ENCODE data around the gene ENOX1.

Gene ENOX1

DNA sequence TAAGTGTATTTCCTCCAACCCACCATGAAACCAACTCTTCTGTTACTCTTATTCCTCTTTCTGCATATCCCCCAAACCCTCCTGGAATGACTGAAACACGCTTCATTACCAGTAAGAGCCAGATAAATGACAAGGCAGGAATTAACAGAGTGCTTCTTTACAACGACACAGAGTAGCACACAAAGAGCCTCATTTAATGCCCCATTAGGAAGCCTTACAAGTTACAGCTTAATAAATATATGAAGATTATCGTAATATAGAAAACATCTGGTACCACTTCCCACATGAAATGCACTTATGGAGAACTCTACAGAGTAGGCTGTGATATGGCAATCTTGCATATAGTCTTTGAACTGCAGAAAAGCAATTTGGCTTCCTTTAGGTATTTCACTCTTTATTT lies 116.8 kb downstream of the ENOX1 start:
- Histone ChIP-seq H3K4me1 (ENCODE audit: insufficient read depth, low read length) (peaks cover 27% of the 10 kb centered on the region), H3K27me3 (ENCODE audit: insufficient read depth, low read length) (no peaks in the 10 kb centered on the region), H3K36me3 (ENCODE audit: insufficient read depth, low read length) (no peaks in the 10 kb centered on the region), H3K4me3 (ENCODE audit: low read length) (no peak overlapping the region), H3K9me3 (ENCODE audit: low read length) (no peaks in the 10 kb centered on the region), H2AFZ (ENCODE audit: low read depth, low read length) (no peak overlapping the region)

DNA sequence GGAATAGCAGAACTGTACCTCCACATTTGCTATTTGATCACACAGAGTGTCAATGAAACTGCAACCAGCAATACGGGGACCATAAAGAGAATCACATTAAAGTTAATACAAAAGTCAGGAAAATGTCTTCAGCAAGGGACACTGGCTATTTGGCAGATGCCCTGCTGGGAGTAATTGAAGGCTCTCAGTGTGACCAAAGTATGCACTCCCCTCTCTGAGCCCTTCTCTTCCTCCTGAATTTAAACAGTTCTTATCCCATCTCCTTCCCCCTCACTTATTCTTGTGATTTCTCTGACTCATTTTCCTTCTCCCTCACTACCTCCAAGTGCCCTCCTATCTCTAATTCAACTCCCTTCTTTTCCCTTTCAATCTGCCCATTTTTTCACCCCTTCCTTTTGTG lies 117.7 kb downstream of the ENOX1 start:
- Histone ChIP-seq H3K27me3 (ENCODE audit: insufficient read depth, low read length) (no peaks in the 10 kb centered on the region), H3K4me1 (ENCODE audit: insufficient read depth, low read length) (peaks cover 25% of the 10 kb centered on the region), H3K9me3 (ENCODE audit: low read length) (no peaks in the 10 kb centered on the region), H3K4me3 (ENCODE audit: low read length) (no peak overlapping the region), H2AFZ (ENCODE audit: low read depth, low read length) (no peak overlapping the region), H3K36me3 (ENCODE audit: insufficient read depth, low read length) (no peaks in the 10 kb centered on the region)

DNA sequence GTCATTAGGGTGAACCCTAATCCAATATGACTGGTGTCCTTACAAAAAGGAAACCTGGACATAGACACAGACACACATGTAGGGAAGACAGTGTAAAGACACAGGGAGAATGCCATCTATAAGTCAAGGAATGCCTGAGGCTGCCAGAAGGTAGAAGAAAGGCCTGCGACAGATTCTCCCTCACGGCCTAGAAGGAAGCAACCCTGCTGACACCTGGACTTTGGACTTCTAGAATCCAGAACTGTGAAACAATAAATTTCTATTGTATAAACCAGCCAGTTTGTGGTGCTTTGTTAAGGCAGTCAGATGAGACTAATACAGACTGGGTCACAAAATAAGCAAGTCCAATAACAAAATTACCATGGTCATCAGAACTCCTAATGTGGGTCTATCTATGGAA lies 120.4 kb downstream of the ENOX1 start:
- Histone ChIP-seq H3K4me3 (ENCODE audit: low read length) (no peak overlapping the region), H2AFZ (ENCODE audit: low read depth, low read length) (no peak overlapping the region), H3K36me3 (ENCODE audit: insufficient read depth, low read length) (no peaks in the 10 kb centered on the region), H3K4me1 (ENCODE audit: insufficient read depth, low read length) (peaks cover 24% of the 10 kb centered on the region), H3K9me3 (ENCODE audit: low read length) (no peaks in the 10 kb centered on the region), H3K27me3 (ENCODE audit: insufficient read depth, low read length) (no peaks in the 10 kb centered on the region)

DNA sequence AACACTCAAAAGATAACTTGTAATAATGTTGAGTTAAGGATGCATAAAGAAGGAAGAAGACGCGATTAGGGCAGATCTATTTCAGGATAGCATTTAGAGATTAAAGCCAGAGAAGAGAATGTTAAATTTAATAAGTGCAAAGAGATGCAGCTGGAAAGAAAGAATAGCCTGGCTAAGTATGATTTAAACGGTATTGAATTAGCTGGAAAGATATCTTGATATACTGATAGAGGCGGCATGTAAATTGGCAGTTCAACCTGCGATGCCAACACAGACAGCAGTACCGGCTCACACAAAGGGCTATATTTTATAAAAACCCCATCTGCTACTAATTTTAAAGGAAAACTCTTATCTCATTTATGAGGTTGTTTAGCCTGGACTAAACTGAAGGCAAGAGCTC lies 121.4 kb downstream of the ENOX1 start:
- Histone ChIP-seq H3K27me3 (ENCODE audit: insufficient read depth, low read length) (no peaks in the 10 kb centered on the region), H3K4me1 (ENCODE audit: insufficient read depth, low read length) (peaks cover 24% of the 10 kb centered on the region), H3K9me3 (ENCODE audit: low read length) (no peaks in the 10 kb centered on the region), H2AFZ (ENCODE audit: low read depth, low read length) (no peak overlapping the region), H3K36me3 (ENCODE audit: insufficient read depth, low read length) (no peaks in the 10 kb centered on the region), H3K4me3 (ENCODE audit: low read length) (no peak overlapping the region)

DNA sequence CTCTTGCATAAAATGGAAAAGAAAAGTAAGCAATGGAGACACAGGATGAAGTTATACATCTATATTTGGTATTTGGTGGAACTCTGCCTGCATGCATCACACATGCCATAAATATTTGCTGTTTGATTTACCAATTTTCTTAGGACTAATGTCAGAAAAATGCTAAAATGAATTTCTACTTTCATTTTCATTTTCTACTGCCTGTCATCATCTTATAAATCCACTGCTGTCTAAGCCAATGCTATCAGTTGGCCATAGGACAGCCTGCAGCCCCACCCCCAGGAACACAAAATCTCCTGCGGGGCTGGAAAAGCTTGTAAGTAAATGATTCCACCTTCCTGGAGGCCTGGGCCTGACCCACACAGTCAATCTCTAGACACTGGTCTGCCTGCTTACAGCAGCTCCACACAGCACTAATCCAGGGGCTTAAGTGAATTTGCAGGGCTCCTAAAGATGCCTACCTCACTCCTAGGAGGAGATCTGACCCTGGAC lies 122.0 kb downstream of the ENOX1 start:
- Histone ChIP-seq H3K4me1 (ENCODE audit: insufficient read depth, low read length) (peaks cover 24% of the 10 kb centered on the region), H2AFZ (ENCODE audit: low read depth, low read length) (no peak overlapping the region), H3K4me3 (ENCODE audit: low read length) (no peak overlapping the region), H3K27me3 (ENCODE audit: insufficient read depth, low read length) (no peaks in the 10 kb centered on the region), H3K36me3 (ENCODE audit: insufficient read depth, low read length) (no peaks in the 10 kb centered on the region), H3K9me3 (ENCODE audit: low read length) (no peaks in the 10 kb centered on the region)

DNA sequence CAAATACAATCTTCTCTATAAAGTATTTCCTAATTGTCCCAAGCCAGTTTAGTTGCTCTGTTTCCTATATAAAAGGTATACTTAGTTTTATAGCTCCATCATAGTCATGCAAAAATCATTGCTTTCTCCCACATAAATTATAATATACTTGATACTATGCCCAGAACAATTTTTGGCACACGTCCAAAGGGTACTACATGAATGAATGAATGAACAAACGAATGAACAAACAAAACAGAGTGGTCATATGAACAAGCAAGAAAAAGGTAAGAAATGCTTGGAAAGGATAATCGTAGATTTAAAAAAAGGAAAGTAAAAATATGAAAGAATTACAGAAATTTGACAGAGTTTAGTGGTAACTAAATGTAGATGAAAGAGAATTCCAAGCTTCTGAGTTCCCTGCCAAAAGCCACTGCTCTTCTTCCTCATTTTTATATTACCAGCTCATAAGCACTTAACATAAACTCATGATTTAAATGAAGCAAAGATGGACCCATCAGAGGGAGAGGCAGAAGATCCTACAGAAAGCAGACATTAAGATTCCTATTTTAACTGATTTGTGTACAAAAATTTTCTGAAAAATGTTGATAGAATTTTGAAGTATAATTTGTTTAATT lies 123.2 kb downstream of the ENOX1 start:
- H3K36me3 ChIP-seq (ENCODE audit: insufficient read depth, low read length), result no peaks in the 10 kb centered on the region
- H3K4me1 ChIP-seq (ENCODE audit: insufficient read depth, low read length), result peaks cover 19% of the 10 kb centered on the region
- no peak overlapping the region for H3K4me3 ChIP-seq (ENCODE audit: low read length)
- H2AFZ ChIP-seq (ENCODE audit: low read depth, low read length), result no peak overlapping the region
- no peaks in the 10 kb centered on the region for H3K27me3 ChIP-seq (ENCODE audit: insufficient read depth, low read length)
- no peaks in the 10 kb centered on the region for H3K9me3 ChIP-seq (ENCODE audit: low read length)

DNA sequence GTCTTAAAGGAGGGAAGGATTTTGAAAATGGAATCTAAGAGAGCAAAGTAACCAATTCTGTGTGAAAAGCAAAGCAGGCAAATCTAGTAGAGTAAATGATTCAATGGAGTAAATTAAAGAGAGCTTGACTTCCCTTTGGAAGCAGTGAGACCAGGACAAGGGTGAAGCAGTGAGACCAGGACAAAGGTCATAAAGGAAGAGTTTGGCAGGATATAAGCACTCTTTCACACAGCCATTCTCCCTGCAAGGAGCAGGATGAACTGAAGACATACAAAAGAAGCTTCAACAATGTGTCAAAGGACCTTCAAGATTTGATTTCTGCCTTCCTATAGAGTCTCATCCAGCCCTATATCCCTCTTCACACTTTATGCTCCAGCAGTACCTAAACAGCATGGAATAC lies 123.8 kb downstream of the ENOX1 start:
- Histone ChIP-seq H3K36me3 (ENCODE audit: insufficient read depth, low read length) (no peaks in the 10 kb centered on the region), H3K9me3 (ENCODE audit: low read length) (no peaks in the 10 kb centered on the region), H3K4me1 (ENCODE audit: insufficient read depth, low read length) (peaks cover 16% of the 10 kb centered on the region), H2AFZ (ENCODE audit: low read depth, low read length) (no peak overlapping the region), H3K4me3 (ENCODE audit: low read length) (no peak overlapping the region), H3K27me3 (ENCODE audit: insufficient read depth, low read length) (no peaks in the 10 kb centered on the region)

- H3K27me3 ChIP-seq (ENCODE audit: insufficient read depth, low read length), result no peaks in the 10 kb centered on the region
- no peak overlapping the region for H3K4me3 ChIP-seq (ENCODE audit: low read length)
- H3K9me3 ChIP-seq (ENCODE audit: low read length), result no peaks in the 10 kb centered on the region
- no peak overlapping the region for H2AFZ ChIP-seq (ENCODE audit: low read depth, low read length)
- peaks cover 8% of the 10 kb centered on the region for H3K4me1 ChIP-seq (ENCODE audit: insufficient read depth, low read length)
- no peaks in the 10 kb centered on the region for H3K36me3 ChIP-seq (ENCODE audit: insufficient read depth, low read length)
Observed at GRCh38 chr13:43661161-43661830, 125.5 kb downstream of the ENOX1 start.

GRCh38 chr13:43657485-43657884 lies 129.3 kb downstream of the ENOX1 start:
- H3K4me1 ChIP-seq (ENCODE audit: insufficient read depth, low read length), result peaks cover 9% of the 10 kb centered on the region
- no peaks in the 10 kb centered on the region for H3K36me3 ChIP-seq (ENCODE audit: insufficient read depth, low read length)
- no peak overlapping the region for H3K4me3 ChIP-seq (ENCODE audit: low read length)
- H2AFZ ChIP-seq (ENCODE audit: low read depth, low read length), result no peak overlapping the region
- no peaks in the 10 kb centered on the region for H3K27me3 ChIP-seq (ENCODE audit: insufficient read depth, low read length)
- no peaks in the 10 kb centered on the region for H3K9me3 ChIP-seq (ENCODE audit: low read length)

DNA sequence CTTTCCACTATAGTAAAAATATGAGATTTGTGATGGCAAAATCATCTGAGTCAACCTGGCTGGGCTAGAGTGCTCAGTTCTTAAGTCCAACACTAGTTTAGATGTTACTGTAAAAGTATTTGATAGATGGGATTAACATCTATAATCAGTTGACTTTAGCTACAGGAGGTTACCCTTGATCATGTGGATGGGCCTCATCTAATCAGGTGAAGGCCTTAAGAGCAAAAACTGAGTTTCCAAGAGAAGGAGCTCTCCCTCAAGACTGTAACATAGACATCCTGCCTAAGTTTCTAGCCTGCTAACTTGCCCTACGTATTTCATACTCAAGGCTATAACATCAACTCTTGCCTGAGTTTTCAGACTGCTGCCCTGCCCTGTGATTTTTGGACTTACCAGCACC lies 132.8 kb downstream of the ENOX1 start:
- no peaks in the 10 kb centered on the region for H3K36me3 ChIP-seq (ENCODE audit: insufficient read depth, low read length)
- H3K4me3 ChIP-seq (ENCODE audit: low read length), result no peak overlapping the region
- no peak overlapping the region for H2AFZ ChIP-seq (ENCODE audit: low read depth, low read length)
- H3K9me3 ChIP-seq (ENCODE audit: low read length), result no peaks in the 10 kb centered on the region
- H3K4me1 ChIP-seq (ENCODE audit: insufficient read depth, low read length), result peaks cover 15% of the 10 kb centered on the region
- H3K27me3 ChIP-seq (ENCODE audit: insufficient read depth, low read length), result no peaks in the 10 kb centered on the region

DNA sequence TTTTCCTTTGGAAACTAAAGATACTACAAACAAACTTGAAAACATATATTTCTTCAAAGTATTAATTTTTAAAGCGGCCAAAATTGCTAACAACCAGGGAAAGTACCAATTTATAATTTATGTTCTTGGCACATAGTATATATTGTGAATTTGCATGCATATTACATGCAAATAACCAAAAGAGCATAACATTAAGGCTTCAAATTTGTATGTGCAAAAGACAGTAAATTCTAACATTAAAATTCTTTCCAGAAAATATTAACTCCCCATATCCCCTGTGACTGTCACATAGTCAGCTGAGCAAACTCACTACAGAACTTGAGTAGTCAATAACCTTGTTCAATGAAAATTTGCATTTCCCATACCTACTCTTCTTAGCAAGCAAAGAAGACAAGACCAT lies 133.4 kb downstream of the ENOX1 start:
- Histone ChIP-seq H3K4me1 (ENCODE audit: insufficient read depth, low read length) (peaks cover 15% of the 10 kb centered on the region), H3K4me3 (ENCODE audit: low read length) (no peak overlapping the region), H3K9me3 (ENCODE audit: low read length) (no peaks in the 10 kb centered on the region), H3K27me3 (ENCODE audit: insufficient read depth, low read length) (no peaks in the 10 kb centered on the region), H3K36me3 (ENCODE audit: insufficient read depth, low read length) (no peaks in the 10 kb centered on the region), H2AFZ (ENCODE audit: low read depth, low read length) (no peak overlapping the region)

DNA sequence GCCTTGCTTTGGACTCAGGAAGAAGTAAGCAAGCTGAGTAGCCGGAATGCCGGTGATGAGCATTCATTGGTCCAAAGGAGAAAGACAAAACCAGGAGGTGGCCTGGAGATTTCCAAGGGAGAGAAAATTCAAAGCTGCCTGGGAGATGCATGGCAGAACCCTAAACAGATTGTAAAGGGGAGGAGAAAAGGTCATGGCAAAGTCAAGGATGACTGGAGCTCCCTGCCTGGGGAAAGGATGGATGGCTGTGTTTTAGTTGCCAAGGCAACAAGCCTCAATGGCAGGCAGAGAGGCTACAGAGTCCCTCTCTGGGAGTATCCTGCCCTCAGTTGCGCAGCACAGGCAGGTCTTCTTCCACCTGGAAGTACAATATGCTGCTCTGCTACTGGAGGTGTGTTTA lies 134.0 kb downstream of the ENOX1 start:
- Histone ChIP-seq H3K4me3 (ENCODE audit: low read length) (no peak overlapping the region), H3K4me1 (ENCODE audit: insufficient read depth, low read length) (peaks cover 15% of the 10 kb centered on the region), H3K36me3 (ENCODE audit: insufficient read depth, low read length) (no peaks in the 10 kb centered on the region), H3K27me3 (ENCODE audit: insufficient read depth, low read length) (no peaks in the 10 kb centered on the region), H3K9me3 (ENCODE audit: low read length) (no peaks in the 10 kb centered on the region), H2AFZ (ENCODE audit: low read depth, low read length) (no peak overlapping the region)

- Histone ChIP-seq H3K36me3 (ENCODE audit: insufficient read depth, low read length) (no peaks in the 10 kb centered on the region), H3K4me3 (ENCODE audit: low read length) (no peak overlapping the region), H3K27me3 (ENCODE audit: insufficient read depth, low read length) (no peaks in the 10 kb centered on the region), H3K9me3 (ENCODE audit: low read length) (no peaks in the 10 kb centered on the region), H2AFZ (ENCODE audit: low read depth, low read length) (no peak overlapping the region), H3K4me1 (ENCODE audit: insufficient read depth, low read length) (peaks cover 11% of the 10 kb centered on the region)
Observed at GRCh38 chr13:43650882-43651281, 135.9 kb downstream of the ENOX1 start.

DNA sequence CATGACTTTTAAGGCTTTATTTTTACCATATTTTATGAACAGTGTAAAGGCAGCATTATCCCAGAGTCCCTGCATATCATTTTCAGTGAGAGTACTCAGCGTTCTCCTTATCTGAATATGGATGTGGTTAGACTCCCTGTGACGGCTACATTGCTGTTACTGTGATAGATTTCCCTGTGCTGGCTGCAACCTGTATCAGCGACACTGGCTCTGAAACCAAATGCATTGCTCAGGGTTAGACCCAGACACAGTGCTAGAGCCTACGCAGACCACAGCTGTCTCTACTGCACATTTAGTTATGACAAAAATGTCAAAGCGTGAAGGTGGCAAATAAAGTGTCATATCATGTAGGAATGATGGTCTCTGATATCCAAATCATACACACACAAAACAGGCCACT lies 138.0 kb downstream of the ENOX1 start:
- Histone ChIP-seq H3K27me3 (ENCODE audit: insufficient read depth, low read length) (no peaks in the 10 kb centered on the region), H3K9me3 (ENCODE audit: low read length) (no peaks in the 10 kb centered on the region), H2AFZ (ENCODE audit: low read depth, low read length) (no peak overlapping the region), H3K36me3 (ENCODE audit: insufficient read depth, low read length) (no peaks in the 10 kb centered on the region), H3K4me1 (ENCODE audit: insufficient read depth, low read length) (peaks cover 11% of the 10 kb centered on the region), H3K4me3 (ENCODE audit: low read length) (no peak overlapping the region)

Data from neuron (in vitro differentiated cells).